HEK293 (cell line): ENCODE measurements around the gene TNFSF13B.
"Not testable (repeated sequence)": the region's sequence is repeated elsewhere in the genome, so short reads cannot be mapped to it uniquely, and the experiment has no call there.

Source experiments
- CTCF ChIA-PET: fragments of 350-600 bp; formaldehyde crosslinking; extraction: SDS; loops from one replicate; lab custom pipeline; 2021; ENCODE audit warnings: antibody characterized with exemption; lab: Yijun Ruan, JAX
- POLR2A ChIA-PET: fragments of 300-600 bp; formaldehyde crosslinking; extraction: SDS; loops from one replicate; lab custom pipeline; 2020; ENCODE audit warnings: antibody characterized with exemption, inconsistent platforms; lab: Yijun Ruan, JAX
- H3K27ac ChIP-seq: fragments of 200-500 bp; sonication (Bioruptor generic); 2 replicates; pipeline ENCODE4 v1.5.1; 2014; ENCODE audit warnings: low read depth, low read length, control low read depth, inconsistent platforms; ENCODE audit errors: extremely low read depth
- H3K36me3 ChIP-seq, 2 experiments: fragments of 200-500 bp in 1 of 2; sonication (Bioruptor generic) in 1 of 2; 1 replicate in 1 of 2; 2 replicates in 1 of 2; pipeline ENCODE4 v1.5.1; 2014 to 2017; ENCODE audit warnings: inconsistent platforms in 2 of 2, low read length in 2 of 2; ENCODE audit not compliant: control insufficient read depth in 2 of 2, insufficient read depth in 1 of 2
- H3K4me1 ChIP-seq: fragments of 200-500 bp; sonication (Bioruptor generic); 2 replicates; pipeline ENCODE4 v1.5.1; 2014; ENCODE audit warnings: mild to moderate bottlenecking, low read length, inconsistent platforms; ENCODE audit not compliant: control insufficient read depth, insufficient read depth
- H3K4me3 ChIP-seq: 2 replicates; pipeline ENCODE4 v1.5.1; 2011; ENCODE audit warnings: low read depth, mild to moderate bottlenecking, control low read depth, low read length, moderate library complexity
- H3K9me3 ChIP-seq: fragments of 200-500 bp; sonication (Bioruptor generic); 2 replicates; pipeline ENCODE4 v1.5.1; 2014; ENCODE audit warnings: low read depth, low read length, inconsistent platforms; ENCODE audit not compliant: control insufficient read depth, insufficient read depth
- BCL11A ChIP-seq: fragments of 450-650 bp; formaldehyde crosslinking; IDR thresholded peaks from 2 replicates; pipeline ENCODE4 v1.5.1; 2016; ENCODE audit warnings: low read depth, missing biosample characterization, missing genetic modification characterization
- GLIS2 ChIP-seq: fragments of 450-650 bp; formaldehyde crosslinking; IDR thresholded peaks from 2 replicates; pipeline ENCODE4 v1.5.1; 2016; ENCODE audit warnings: missing biosample characterization, missing genetic modification characterization
- TRIM28 ChIP-seq: IDR thresholded peaks from 2 replicates; pipeline ENCODE4 v1.6.1; 2011; ENCODE audit warnings: low read length, control low read depth, borderline replicate concordance
- ZBTB17 ChIP-seq: fragments of 450-650 bp; formaldehyde crosslinking; IDR thresholded peaks from 2 replicates; pipeline ENCODE4 v1.5.1; 2016; ENCODE audit warnings: missing biosample characterization, missing genetic modification characterization
- ZBTB48 ChIP-seq: fragments of 450-650 bp; formaldehyde crosslinking; IDR thresholded peaks from 2 replicates; pipeline ENCODE4 v1.5.1; 2016; ENCODE audit warnings: missing biosample characterization, missing genetic modification characterization
- ZNF138 ChIP-seq: fragments of 450-650 bp; formaldehyde crosslinking; IDR thresholded peaks from 2 replicates; pipeline ENCODE4 v1.5.1; 2016; ENCODE audit warnings: missing biosample characterization, missing genetic modification characterization, borderline replicate concordance
- ZNF239 ChIP-seq: fragments of 450-650 bp; formaldehyde crosslinking; IDR thresholded peaks from 2 replicates; pipeline ENCODE4 v1.5.1; 2016; ENCODE audit warnings: missing biosample characterization, missing genetic modification characterization
- ZNF24 ChIP-seq: fragments of 450-650 bp; formaldehyde crosslinking; IDR thresholded peaks from 2 replicates; pipeline ENCODE4 v1.5.1; 2016; ENCODE audit warnings: missing biosample characterization, missing genetic modification characterization
- ZNF391 ChIP-seq: fragments of 450-650 bp; formaldehyde crosslinking; IDR thresholded peaks from 2 replicates; pipeline ENCODE4 v1.5.1; 2016; ENCODE audit warnings: low read depth, missing biosample characterization, missing genetic modification characterization, borderline replicate concordance
- ZNF510 ChIP-seq: fragments of 450-650 bp; formaldehyde crosslinking; IDR thresholded peaks from 2 replicates; pipeline ENCODE4 v1.5.1; 2018; ENCODE audit warnings: mild to moderate bottlenecking, missing genetic modification characterization, missing biosample characterization; ENCODE audit not compliant: insufficient replicate concordance
- ZNF514 ChIP-seq: fragments of 450-650 bp; formaldehyde crosslinking; IDR thresholded peaks from 2 replicates; pipeline ENCODE4 v1.5.1; 2016; ENCODE audit warnings: missing biosample characterization, missing genetic modification characterization
- ZNF521 ChIP-seq: fragments of 450-650 bp; formaldehyde crosslinking; IDR thresholded peaks from 2 replicates; pipeline ENCODE4 v1.5.1; 2017; ENCODE audit warnings: missing biosample characterization, mild to moderate bottlenecking, missing genetic modification characterization
- ZNF530 ChIP-seq: fragments of 450-650 bp; formaldehyde crosslinking; IDR thresholded peaks from 2 replicates; pipeline ENCODE4 v1.5.1; 2016; ENCODE audit warnings: low read depth, missing biosample characterization, missing genetic modification characterization
- ZNF596 ChIP-seq: fragments of 450-650 bp; IDR thresholded peaks from 2 replicates; pipeline ENCODE4 v1.5.0; 2018; ENCODE audit warnings: missing biosample characterization, mild to moderate bottlenecking, missing genetic modification characterization, moderate library complexity
- ZNF670 ChIP-seq: fragments of 450-650 bp; formaldehyde crosslinking; IDR thresholded peaks from 2 replicates; pipeline ENCODE4 v1.5.1; 2016; ENCODE audit warnings: missing biosample characterization, missing genetic modification characterization, low read depth
- ZNF677 ChIP-seq: fragments of 450-650 bp; IDR thresholded peaks from 2 replicates; pipeline ENCODE4 v1.5.0; 2018; ENCODE audit warnings: missing biosample characterization, mild to moderate bottlenecking, missing genetic modification characterization, moderate library complexity
- ZNF837 ChIP-seq: fragments of 450-650 bp; formaldehyde crosslinking; IDR thresholded peaks from 2 replicates; pipeline ENCODE4 v1.5.1; 2016; ENCODE audit warnings: missing biosample characterization, missing genetic modification characterization
- TF ChIP-seq, protein P1 (sequence below): fragments of 450-650 bp; formaldehyde crosslinking; IDR thresholded peaks from 2 replicates; pipeline ENCODE4 v1.5.1; 2016; ENCODE audit warnings: missing biosample characterization, missing genetic modification characterization
- TF ChIP-seq, protein P2 (sequence below): fragments of 450-650 bp; formaldehyde crosslinking; IDR thresholded peaks from 2 replicates; pipeline ENCODE4 v1.5.1; 2016; ENCODE audit warnings: missing biosample characterization, missing genetic modification characterization

Gene TNFSF13B

DNA sequence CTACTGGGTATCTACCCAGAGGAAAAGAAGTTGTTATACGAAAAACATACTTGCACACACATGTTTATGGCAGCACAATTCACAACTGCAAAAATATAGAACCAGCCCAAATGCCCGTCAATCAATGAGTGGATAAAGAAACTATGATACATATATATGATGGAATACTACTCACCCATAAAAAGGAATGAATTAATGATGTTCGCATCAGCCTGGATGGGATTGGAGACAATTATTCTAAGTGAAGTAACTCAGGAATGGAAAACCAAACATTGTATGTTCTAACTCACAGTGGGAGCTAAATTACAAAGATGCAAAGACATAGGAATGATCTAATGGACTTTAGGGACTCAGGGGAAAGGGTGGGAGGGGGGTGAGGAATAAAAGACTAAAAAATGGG, 1.7 kb upstream of the TNFSF13B start:
- POLR2A ChIA-PET, H3K9me3 ChIP-seq, H3K4me1 ChIP-seq, H3K27ac ChIP-seq, H3K36me3 ChIP-seq, CTCF ChIA-PET, H3K4me3 ChIP-seq: not testable (repeated sequence)

DNA sequence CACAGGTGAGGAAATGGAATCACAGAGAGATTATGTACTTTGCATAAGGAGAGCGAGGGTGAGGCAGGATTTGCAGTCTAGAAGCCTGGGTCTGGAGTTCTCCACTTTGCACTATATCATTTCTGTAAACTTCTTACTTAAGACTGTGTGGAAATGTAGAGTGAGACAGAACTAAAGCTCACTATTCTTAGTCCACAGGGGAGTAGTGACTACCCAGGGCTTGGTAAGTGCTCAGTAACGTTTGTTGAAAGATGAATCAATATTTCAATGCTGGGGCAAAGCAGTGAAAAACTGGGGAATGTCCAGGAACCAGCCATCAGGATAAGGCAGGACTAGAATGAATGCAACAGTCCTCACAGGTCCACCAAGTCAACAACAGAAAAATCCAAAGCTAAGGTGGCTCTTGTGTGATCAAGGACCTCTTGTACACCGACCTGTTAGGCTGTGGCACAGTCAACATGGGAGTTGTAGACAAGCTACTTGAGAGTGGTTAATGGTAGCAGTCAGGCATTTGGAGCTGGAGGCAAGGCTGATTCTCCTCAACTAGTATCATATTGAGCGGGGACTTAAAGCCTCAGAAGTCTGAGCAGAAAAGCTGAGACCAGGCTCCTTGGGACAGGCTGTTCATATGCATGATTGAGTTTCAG, 929 bp upstream of the TNFSF13B start:
- ChIA-PET POLR2A (no interaction called here), CTCF (no interaction called here)
- H3K9me3 ChIP-seq, result no peaks in the 10 kb centered on the region
- no peak overlapping the region for H3K27ac ChIP-seq
- TF ChIP-seq ZNF670, result no peak
- no peak for TF ChIP-seq ZNF138 (tag by site-specific recombination)
- no peak for TF ChIP-seq ZNF514 (tag by site-specific recombination)
- TF ChIP-seq, protein P1, sequence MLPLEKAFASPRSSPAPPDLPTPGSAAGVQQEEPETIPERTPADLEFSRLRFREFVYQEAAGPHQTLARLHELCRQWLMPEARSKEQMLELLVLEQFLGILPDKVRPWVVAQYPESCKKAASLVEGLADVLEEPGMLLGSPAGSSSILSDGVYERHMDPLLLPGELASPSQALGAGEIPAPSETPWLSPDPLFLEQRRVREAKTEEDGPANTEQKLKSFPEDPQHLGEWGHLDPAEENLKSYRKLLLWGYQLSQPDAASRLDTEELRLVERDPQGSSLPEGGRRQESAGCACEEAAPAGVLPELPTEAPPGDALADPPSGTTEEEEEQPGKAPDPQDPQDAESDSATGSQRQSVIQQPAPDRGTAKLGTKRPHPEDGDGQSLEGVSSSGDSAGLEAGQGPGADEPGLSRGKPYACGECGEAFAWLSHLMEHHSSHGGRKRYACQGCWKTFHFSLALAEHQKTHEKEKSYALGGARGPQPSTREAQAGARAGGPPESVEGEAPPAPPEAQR (tag by site-specific recombination), result no peak
- TF ChIP-seq TRIM28, result no peak
- TF ChIP-seq ZNF596 (tag by site-specific recombination), result no peak
- no peak for TF ChIP-seq ZNF24
- no peak for TF ChIP-seq ZBTB17 (tag by site-specific recombination)
- no peak for TF ChIP-seq ZBTB48 (tag by site-specific recombination)
- no peak for TF ChIP-seq BCL11A (tag by site-specific recombination)
- TF ChIP-seq ZNF510 (tag by site-specific recombination), result no peak
- TF ChIP-seq, protein P2, sequence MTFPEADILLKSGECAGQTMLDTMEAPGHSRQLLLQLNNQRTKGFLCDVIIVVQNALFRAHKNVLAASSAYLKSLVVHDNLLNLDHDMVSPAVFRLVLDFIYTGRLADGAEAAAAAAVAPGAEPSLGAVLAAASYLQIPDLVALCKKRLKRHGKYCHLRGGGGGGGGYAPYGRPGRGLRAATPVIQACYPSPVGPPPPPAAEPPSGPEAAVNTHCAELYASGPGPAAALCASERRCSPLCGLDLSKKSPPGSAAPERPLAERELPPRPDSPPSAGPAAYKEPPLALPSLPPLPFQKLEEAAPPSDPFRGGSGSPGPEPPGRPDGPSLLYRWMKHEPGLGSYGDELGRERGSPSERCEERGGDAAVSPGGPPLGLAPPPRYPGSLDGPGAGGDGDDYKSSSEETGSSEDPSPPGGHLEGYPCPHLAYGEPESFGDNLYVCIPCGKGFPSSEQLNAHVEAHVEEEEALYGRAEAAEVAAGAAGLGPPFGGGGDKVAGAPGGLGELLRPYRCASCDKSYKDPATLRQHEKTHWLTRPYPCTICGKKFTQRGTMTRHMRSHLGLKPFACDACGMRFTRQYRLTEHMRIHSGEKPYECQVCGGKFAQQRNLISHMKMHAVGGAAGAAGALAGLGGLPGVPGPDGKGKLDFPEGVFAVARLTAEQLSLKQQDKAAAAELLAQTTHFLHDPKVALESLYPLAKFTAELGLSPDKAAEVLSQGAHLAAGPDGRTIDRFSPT, result no peak
- no peak for TF ChIP-seq ZNF677 (tag by site-specific recombination)
- TF ChIP-seq ZNF837 (tag by site-specific recombination), result no peak
- TF ChIP-seq ZNF530 (tag by site-specific recombination), result no peak
- TF ChIP-seq ZNF239 (tag by site-specific recombination), result no peak
- no peak for TF ChIP-seq ZNF521 (tag by site-specific recombination)
- TF ChIP-seq ZNF391 (tag by site-specific recombination), result no peak
- H3K4me3 ChIP-seq, result no peak overlapping the region
- H3K4me1 ChIP-seq, result no peaks in the 10 kb centered on the region
- H3K36me3 ChIP-seq, result no peaks in the 10 kb centered on the region

DNA sequence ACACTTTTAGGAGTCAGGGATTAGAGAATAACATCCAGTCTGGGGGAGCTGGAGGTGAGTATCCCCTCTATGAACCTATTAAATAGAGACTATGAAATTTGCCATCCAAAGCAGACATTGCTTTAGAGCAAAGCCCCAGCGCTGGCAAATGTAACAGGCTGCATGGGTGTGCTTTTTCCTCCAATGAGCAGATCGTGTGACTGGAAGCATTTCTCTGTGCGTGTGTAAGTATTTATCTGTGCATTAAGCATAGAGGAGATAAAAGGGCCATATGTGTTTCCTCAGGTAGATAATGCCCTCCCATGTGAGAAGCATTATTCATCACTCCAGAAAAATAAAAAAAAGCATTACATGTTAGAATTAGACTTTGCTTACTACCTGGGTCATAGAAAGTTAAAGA, 924 bp downstream of the TNFSF13B start:
- POLR2A ChIA-PET, result no interaction called here
- no peak overlapping the region for H3K4me3 ChIP-seq
- no peak for TF ChIP-seq GLIS2 (tag by site-specific recombination)
- TF ChIP-seq, all 188 proteins: peak for 0
- CTCF ChIA-PET, result no interaction called here
- Histone ChIP-seq H3K4me1 (no peaks in the 10 kb centered on the region), H3K9me3 (no peaks in the 10 kb centered on the region), H3K36me3 (no peaks in the 10 kb centered on the region), H3K27ac (no peak overlapping the region)
